Right forelimb (tissue), 1 donor: ENCODE data around the gene LMAN1L.
"Not testable (repeated sequence)": the region's sequence is repeated elsewhere in the genome, so short reads cannot be mapped to it uniquely, and the experiment has no call there.

Experiments used
- DNase-seq: peaks from one replicate; pipeline ENCODE4 v3.0.0-alpha.2; 2018

LMAN1L gene

GRCh38 chr15:74782259-74783071 lies 30.2 kb upstream of the LMAN1L start:
- no peak for DNase-seq

DNA sequence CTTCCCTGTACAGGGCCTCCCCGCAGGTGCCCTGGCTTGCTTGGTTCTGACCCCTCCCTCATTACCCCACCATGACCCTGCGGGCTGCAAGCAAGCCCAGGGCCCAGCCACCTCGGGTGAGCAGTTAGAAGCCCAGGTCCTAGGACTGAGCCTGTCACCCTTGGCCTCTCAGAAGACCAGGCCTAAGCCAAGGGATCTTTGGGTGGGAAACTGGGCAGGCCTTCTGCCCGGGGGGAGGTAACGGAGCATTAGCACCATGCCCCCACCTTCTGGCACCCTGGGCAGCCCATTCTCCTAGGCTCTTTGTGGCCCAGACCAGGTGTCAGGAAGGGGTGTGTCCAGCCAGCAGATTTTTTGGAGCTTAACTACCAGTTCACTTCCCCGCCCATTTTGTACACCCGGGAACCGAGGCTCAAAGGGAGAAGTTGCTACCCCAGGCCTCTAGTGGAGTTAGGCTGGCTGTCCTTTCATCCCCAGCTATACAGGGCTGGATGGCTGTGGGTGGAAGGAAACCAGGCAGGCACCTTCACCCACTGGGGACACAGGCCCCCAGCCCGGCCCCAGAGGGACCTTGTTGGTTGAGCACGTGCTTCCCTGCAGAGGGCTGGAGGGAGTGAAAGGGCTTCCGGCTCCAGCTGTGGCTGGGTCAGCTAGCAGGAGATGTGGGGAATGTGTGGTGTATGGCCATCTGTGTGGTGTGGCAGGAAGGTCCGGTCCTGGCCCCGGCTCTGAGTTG lies 29.4 kb upstream of the LMAN1L start:
- no peak for DNase-seq

GRCh38 chr15:74783808-74784175 lies 28.8 kb upstream of the LMAN1L start:
- no peak for DNase-seq

DNA sequence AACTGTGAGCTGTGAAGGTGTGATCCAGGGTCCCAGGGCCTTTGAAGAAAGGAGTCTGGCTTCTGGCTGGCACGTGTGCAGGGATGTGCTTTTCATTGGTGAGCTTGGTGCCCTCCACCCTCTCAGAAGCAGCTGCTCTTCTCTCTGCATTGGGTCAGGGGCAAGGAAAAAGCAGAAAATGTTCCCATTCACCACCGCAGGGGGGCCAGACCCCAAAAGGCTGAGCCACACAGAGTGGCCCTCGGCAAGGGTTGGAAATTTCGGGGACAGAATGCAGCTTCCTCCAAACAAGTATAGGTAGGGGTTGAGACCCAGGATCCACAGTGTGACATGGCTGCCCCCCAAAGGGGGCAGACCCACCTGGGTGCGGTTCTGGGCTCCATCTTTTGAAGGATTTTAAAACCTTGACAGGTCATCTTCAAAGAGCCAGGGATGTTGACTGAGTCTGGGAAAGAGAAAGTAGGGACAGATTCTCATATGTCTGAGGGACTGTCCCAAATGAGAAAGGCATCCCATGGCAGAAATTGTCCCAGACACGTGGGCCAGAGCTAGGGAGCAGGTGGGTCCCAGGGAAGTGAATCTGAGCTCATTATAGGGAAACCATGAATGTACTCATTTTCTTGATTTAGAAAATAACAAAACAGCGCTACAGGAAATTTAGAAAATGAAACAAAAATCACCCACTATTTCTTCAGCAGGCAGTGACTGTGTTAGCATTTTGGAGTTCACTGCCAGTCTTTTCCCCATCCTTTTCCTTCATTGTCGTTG lies 28.0 kb upstream of the LMAN1L start:
- DNase-seq = no peak

DNA sequence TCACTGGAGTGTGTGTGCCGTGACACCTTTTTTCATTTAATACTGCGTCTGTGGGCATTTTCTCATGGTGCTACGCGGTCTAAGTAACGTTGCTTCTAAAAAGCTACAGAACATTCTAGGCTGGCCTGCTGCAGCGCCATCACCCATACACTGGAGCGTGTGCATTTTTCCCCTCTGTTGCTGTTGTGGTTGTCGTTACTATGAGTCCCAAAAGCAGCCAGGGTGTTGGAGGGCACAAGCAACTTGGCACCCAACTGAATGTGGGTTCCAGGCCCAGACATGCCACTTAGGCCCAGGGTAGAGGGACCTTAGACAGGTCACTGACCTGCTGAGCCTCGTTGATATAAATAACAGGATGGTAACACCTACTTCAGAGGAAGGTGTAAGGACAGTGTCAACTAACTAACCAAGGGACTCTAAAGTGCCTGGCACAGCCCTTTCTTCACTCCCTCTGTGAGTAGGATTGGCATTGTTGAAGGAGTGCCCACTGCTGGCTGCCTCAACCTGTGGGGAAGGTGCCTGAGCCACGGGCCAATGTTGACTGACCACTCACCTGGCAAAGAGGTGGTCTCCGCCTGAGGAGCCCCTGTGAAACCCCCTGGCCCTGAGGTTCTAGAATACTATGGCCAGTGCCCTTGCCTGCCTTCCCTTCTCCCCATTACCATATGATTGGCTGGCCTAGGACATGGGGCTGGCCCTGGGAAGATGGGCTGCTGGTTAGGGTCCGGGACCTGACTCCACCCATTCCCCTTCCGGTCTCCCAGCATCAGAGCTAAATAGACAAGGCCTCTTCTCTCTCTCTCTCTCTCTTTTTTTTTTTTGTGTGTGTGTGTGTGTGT lies 27.2 kb upstream of the LMAN1L start:
- no peak for DNase-seq

GRCh38 chr15:74786081-74786480 lies 26.6 kb upstream of the LMAN1L start:
- not testable (repeated sequence) for DNase-seq

- DNase-seq = no peak
Measured at GRCh38 chr15:74786551-74787165, 26.0 kb upstream of the LMAN1L start.

- DNase-seq = peak; percentile 76
Measured at GRCh38 chr15:74787251-74788041, 25.2 kb upstream of the LMAN1L start.

DNA sequence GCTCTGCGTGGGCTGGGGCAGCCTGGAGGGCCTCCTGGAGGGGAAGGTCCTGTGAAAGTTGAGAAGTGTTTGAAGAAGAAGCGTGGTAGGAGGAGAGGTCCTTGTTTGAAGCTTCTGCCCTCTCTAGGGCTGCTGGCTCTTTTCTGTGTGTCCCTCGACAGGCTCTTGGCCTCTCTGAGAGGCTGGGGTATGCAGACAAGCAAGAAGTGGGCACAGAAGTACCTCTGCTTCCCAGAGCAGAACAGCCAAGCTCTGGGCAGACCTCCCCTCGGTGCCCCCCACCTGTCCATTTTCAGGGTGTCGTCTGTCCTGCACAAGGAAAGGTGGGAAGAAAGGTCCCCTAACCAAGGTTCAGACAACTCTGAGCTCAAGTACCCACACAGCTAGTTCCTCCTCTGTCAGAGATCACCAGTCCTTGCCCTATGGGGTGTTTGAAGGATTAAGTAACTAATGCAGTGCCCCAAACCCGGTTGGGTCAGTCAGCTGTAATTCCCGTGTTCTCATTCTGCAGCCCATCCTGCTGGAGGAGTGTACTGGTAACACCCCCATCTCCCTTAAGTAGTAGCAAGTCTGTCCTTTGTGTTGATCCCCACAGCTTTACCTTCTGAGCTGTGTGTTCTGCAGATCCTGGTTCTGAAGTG lies 24.5 kb upstream of the LMAN1L start:
- DNase-seq = no peak

DNA sequence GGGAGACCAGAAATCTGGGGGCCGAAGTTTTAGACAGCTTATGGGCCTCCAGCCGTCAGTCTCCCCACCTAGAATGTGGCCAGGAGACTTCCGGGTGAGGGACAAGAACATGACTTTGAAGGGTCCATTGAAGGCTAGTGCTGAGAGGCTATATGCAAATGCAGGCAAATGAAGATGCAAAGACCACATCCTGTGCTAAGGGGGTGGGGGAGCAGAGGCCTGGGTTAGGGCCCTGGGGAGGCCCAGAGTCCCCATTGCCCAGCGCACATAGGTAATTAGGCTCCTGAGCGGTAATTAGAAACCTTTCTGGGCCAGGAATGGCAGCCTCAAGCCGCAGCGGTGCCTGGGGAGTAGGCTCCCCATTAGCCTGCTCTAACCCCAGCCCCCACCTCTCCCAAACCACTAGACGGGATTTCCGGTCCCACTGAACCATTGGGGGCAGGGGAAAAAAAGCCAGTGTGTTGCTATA lies 23.9 kb upstream of the LMAN1L start:
- DNase-seq = no peak

DNA sequence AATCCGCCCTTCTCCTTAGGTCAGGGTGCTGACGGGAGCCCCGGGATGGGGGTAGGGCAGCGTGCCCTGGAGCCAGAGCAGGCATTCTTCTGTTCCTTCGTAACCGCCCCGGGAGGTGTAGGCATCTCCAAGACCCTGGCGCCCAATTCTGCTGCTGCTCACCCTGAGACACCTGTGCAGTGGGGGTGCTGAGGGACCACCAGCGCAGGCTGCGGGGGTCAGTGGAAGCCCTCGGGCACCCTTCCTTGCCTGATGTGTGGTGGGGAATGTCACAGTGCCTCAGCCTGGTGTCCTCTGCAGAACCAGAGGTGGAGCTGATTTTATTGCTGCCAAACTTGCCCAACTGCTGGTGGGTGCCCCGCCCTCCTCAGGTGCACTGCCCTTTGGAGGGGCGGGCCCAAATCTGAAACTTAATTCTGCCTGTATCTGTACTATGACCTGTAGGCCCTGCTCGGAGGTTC lies 23.4 kb upstream of the LMAN1L start:
- DNase-seq = no peak

DNA sequence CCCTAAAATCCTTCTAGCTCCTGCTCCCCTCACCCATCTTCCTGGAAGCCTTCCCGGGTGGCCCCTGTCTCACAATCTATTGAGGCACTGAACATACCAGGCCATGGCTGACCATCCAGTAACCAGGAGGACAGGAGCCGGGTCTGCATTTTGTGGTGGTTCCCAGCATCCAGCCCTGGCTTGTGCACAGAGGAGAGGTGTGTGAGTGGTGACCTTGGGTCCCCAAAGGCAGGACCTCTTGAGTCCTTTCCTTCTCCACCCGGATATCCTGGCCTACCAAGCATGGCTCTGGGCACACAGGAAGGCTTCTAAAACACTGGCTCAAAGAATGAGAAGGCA lies 22.9 kb upstream of the LMAN1L start:
- DNase-seq = no peak

DNA sequence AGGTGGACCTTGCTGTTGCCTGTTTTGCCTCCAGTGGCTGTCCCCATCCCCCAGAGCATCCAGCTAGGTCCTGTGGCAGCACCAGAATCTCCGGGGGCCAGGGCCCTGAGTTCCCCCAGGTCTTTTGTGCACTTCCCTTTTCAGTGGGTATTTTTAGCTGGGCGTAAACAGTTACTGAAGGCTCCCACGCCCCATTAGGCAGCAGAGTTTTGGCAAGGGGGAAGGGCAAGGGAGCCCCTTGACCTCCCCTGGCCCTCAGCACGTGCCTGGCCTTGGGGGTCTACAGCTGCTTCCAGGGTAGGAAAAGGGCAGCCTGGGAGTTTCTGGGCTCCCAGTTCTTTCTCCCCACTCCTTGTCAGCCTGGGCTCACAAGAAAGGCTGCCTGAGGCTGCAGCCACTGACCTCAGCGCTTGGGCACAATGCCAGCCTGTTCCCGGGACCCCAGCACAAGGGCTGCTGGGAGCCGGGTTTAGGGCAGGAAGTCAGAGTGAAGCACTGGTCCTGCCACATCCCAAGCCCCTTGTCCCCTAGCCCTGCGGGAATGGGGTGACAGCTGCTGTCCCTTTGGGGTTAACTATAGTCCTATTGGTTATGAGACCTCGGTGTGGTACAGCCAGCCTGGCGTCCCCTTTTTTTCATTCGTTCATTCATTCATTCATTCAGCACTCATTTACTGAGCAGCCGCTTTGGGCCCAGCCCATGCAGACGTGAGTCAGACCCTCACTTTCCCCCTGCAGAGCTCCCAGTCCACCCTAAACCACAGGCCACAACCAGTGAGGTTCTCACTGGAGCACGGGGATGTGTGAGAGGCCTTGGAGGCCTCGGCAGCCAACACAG lies 22.3 kb upstream of the LMAN1L start:
- peak; percentile 69 for DNase-seq

DNA sequence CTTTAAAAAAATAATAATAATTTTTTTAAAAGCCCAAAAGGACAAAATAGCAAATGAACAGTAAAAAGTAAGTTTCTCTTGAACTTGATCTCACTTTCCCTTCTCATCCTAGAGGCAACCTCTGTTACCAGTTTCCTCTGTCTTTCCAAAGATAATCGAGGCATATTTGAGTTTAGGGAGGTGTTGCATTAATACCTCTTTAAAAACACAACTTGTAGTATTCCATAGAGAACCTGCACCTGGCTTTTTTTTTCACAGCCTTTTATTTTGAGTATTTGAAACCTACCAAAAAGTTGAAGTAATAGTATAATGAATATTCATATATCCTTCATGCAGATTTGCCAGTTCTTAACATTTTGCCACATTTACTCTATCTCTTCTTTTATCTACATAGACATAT lies 21.6 kb upstream of the LMAN1L start:
- DNase-seq = no peak

GRCh38 chr15:74791667-74792066 lies 21.0 kb upstream of the LMAN1L start:
- no peak for DNase-seq

DNA sequence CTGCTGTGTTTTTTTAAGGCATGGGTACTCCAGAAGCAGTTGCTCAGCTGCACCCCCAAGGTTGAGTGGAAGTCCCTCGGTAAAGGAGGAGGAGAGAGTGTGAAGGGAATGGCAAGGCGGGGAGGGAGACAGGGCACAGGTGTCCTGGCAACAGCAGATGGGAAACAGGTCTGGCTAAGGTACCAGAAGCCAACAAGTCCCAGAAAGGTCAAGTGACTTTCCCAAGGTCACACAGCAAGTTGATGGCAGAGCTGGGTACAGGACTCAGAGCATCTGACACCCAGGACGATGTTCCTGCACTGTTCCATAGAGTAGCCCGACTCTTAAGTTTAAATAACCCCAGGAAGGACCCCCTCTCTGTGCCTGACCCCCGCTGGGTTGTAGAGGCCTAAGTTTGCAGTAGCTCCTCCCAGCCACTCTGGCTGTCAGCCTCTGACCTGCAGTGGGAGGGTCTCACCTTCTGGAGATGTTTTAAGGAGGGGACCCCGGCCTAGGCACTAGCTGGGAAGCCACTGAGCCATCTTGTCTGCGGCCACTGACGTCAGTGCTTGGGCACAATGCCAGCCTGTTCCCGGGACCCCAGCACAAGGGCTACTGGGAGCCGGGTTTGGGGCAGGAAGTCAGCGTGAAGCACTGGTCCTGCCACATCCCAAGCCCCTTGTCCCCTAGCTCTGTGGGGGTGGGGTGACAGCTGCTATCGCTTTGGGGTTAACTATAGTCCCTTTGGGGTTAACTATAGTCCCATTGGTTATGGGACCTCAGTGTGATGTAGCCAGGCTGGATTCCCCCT lies 20.2 kb upstream of the LMAN1L start:
- DNase-seq = no peak

DNA sequence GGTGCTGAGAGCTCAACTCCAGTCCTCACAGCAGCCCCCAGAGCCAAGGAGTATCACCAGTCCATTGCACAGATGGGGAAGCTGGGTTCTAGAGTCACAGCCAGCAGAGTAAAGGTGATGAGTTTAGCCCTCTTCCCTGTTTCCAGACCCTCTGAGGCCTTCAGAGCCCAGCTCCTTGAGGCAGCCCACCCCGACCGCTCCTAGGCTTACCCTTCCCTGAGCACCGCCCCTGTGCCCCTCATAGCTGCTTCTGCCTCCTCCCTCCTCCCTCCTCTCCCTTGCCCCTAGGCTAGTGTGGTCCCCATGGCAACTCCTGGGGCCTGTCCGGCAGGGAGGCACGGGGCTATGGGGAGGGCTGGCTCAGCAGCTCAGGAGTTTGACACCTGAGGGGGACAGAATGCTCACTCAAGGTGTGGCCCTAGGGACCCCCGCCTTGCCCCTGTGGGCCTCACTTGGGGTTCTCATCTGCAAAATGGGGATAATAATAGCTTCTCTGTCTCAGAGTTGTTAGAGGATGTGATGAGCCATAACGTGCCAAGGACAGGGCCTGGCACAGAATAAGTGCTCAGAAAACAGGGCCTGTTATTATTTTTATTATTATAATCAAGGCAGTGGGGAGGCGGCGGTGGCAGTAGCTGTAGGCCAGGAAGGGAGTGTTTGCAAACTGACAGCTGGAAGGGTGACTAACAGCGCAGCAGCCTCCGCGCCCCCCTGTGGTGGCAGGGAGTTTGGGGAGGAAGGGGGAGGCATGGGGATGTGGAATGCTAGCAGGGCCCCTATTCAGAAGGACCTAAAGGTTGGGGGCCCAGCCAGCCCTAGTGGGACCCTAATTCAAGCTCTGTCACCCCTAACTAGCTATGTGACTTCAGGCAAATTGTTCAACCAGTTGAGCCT lies 19.3 kb upstream of the LMAN1L start:
- DNase-seq = no peak
